HepG2 (cell line): ENCODE measurements around the gene BABAM1. TPM values are rescaled to one million over a fixed set of nuclear protein-coding genes. Genes with fewer than 3 reads are reported as not detected.

Experiments used
- ETV5 ChIP-seq: IDR thresholded peaks from 2 replicates; pipeline ENCODE4 v1.6.1; 2018; ENCODE audit warnings: missing biosample characterization, missing genetic modification reagents, inconsistent platforms, borderline replicate concordance
- HNF4G ChIP-seq, 2 experiments: sonication (generic) in 1 of 2; formaldehyde crosslinking in 1 of 2; IDR thresholded peaks; 2 replicates each; pipeline versions ENCODE4 v1.4.0 to v1.6.1; 2011 to 2020; ENCODE audit warnings: borderline replicate concordance in 2 of 2, low read depth in 2 of 2, mild to moderate bottlenecking in 2 of 2, low read length in 1 of 2, missing genetic modification reagents in 1 of 2, moderate library complexity in 1 of 2
- MAFG ChIP-seq: sonication (generic); formaldehyde crosslinking; IDR thresholded peaks from 2 replicates; pipeline ENCODE4 v1.5.1; 2020; ENCODE audit warnings: mild to moderate bottlenecking, missing genetic modification reagents
- MAFK ChIP-seq, 2 experiments: IDR thresholded peaks in 1 of 2; conservative IDR thresholded peaks in 1 of 2; 2 replicates each; pipeline ENCODE4 v1.6.1; 2011; ENCODE audit warnings: improper control_type of control experiment in 2 of 2, low read length in 2 of 2
- MXD4 ChIP-seq: IDR thresholded peaks from 2 replicates; pipeline ENCODE4 v1.6.1; 2016; ENCODE audit warnings: mild to moderate bottlenecking, missing biosample characterization, missing genetic modification reagents
- NR2F1 ChIP-seq, 2 experiments: fragments of 450-650 bp in 1 of 2; formaldehyde crosslinking in 1 of 2; IDR thresholded peaks; 2 replicates each; pipeline versions ENCODE4 v1.5.0 to v1.6.1; 2016 to 2020; ENCODE audit warnings: mild to moderate bottlenecking in 1 of 2, missing compliant biosample characterization in 1 of 2, missing genetic modification reagents in 1 of 2, moderate library complexity in 1 of 2
- ONECUT2 ChIP-seq: sonication (generic); formaldehyde crosslinking; IDR thresholded peaks from 2 replicates; pipeline ENCODE4 v1.4.0; 2020; ENCODE audit warnings: missing genetic modification reagents
- PLRG1 ChIP-seq: fragments of 450-650 bp; conservative IDR thresholded peaks from 2 replicates; pipeline ENCODE4 v1.6.1; 2016
- PRPF4 ChIP-seq: fragments of 200-400 bp; formaldehyde crosslinking; IDR thresholded peaks from 2 replicates; pipeline ENCODE4 v1.6.1; 2016; ENCODE audit warnings: low read length, low read depth; ENCODE audit not compliant: poor library complexity, severe bottlenecking
- STAG1 ChIP-seq: sonication (generic); formaldehyde crosslinking; IDR thresholded peaks from 2 replicates; pipeline ENCODE4 v1.4.0; 2020; ENCODE audit warnings: missing genetic modification reagents
- ZFP1 ChIP-seq: IDR thresholded peaks from 2 replicates; pipeline ENCODE4 v1.6.1; 2016
- ZFP62 ChIP-seq: sonication (generic); formaldehyde crosslinking; IDR thresholded peaks from 2 replicates; pipeline ENCODE4 v1.4.0; 2020; ENCODE audit warnings: missing genetic modification reagents
- ZKSCAN5 ChIP-seq: sonication (generic); formaldehyde crosslinking; IDR thresholded peaks from 2 replicates; pipeline ENCODE4 v1.5.1; 2020; ENCODE audit warnings: mild to moderate bottlenecking, missing genetic modification reagents
- ZNF207 ChIP-seq: fragments of 450-650 bp; IDR thresholded peaks from 2 replicates; pipeline ENCODE4 v1.6.1; 2016; ENCODE audit warnings: antibody characterized with exemption, borderline replicate concordance
- ZNF24 ChIP-seq: fragments of 450-650 bp; IDR thresholded peaks from 2 replicates; pipeline ENCODE4 v1.6.1; 2017; ENCODE audit warnings: antibody characterized with exemption, mild to moderate bottlenecking
- ZNF570 ChIP-seq: sonication (generic); formaldehyde crosslinking; IDR thresholded peaks from 2 replicates; pipeline ENCODE4 v1.4.0; 2020; ENCODE audit warnings: mild to moderate bottlenecking, missing genetic modification reagents, borderline replicate concordance
- ZNF672 ChIP-seq: sonication (generic); formaldehyde crosslinking; IDR thresholded peaks from 2 replicates; pipeline ENCODE4 v1.8.1; 2022; ENCODE audit warnings: missing genetic modification reagents
- ZNF703 ChIP-seq: sonication (generic); formaldehyde crosslinking; IDR thresholded peaks from 2 replicates; pipeline ENCODE4 v1.5.1; 2020; ENCODE audit warnings: missing genetic modification reagents, mild to moderate bottlenecking, moderate library complexity, borderline replicate concordance
- ZNF841 ChIP-seq: sonication (generic); formaldehyde crosslinking; IDR thresholded peaks from 2 replicates; pipeline ENCODE4 v1.8.1; 2023; ENCODE audit warnings: missing genetic modification reagents, borderline replicate concordance
- polyA plus RNA-seq, 8 experiments: library from polyadenylated mRNA; depleted of rRNA in 3 of 8; stranded (reverse) in 7 of 8; unstranded in 1 of 8; fragments of >200 nt; fragmentation: Illumina TruSeq in 4 of 8; extraction: Trizol in 4 of 8; gene quantifications; 2 replicates each; pipeline versions ENCODE4 v1.2.1 to v1.2.3, GENCODE V29; 2011 to 2016; ENCODE audit warnings: low read depth in 4 of 8, missing spikeins in 1 of 8, mixed read lengths in 1 of 8; ENCODE audit not compliant: insufficient read depth in 1 of 8
- total RNA-seq, 5 experiments: library from RNA; depleted of rRNA; stranded (reverse); fragments of >200 nt; fragmentation: Illumina TruSeq; extraction: Trizol; gene quantifications; 2 replicates each; pipeline ENCODE4 v1.2.3, GENCODE V29; 2016; ENCODE audit warnings: low read depth in 1 of 5
- TF ChIP-seq, protein P1 (sequence below): sonication (generic); formaldehyde crosslinking; conservative IDR thresholded peaks from 2 replicates; pipeline ENCODE4 v1.4.0; 2020; ENCODE audit warnings: missing genetic modification reagents
- TF ChIP-seq, protein P2 (sequence below): sonication (generic); formaldehyde crosslinking; IDR thresholded peaks from 2 replicates; pipeline ENCODE4 v1.4.0; 2020; ENCODE audit warnings: missing genetic modification reagents
- TF ChIP-seq, protein P3 (sequence below): sonication (generic); formaldehyde crosslinking; IDR thresholded peaks from 2 replicates; pipeline ENCODE4 v1.8.1; 2023; ENCODE audit warnings: mild to moderate bottlenecking, inconsistent platforms, moderate library complexity, missing genetic modification reagents, borderline replicate concordance
- TF ChIP-seq, protein P4 (sequence below): IDR thresholded peaks from 2 replicates; pipeline ENCODE4 v1.6.1; 2016; ENCODE audit warnings: low read depth

The BABAM1 gene
- total and polyA plus RNA-seq, 2 of the 13 experiments (the other 11 are each of a cell fraction or from before 2014, with no cell fraction given): 70.0 to 82.0 TPM

DNA sequence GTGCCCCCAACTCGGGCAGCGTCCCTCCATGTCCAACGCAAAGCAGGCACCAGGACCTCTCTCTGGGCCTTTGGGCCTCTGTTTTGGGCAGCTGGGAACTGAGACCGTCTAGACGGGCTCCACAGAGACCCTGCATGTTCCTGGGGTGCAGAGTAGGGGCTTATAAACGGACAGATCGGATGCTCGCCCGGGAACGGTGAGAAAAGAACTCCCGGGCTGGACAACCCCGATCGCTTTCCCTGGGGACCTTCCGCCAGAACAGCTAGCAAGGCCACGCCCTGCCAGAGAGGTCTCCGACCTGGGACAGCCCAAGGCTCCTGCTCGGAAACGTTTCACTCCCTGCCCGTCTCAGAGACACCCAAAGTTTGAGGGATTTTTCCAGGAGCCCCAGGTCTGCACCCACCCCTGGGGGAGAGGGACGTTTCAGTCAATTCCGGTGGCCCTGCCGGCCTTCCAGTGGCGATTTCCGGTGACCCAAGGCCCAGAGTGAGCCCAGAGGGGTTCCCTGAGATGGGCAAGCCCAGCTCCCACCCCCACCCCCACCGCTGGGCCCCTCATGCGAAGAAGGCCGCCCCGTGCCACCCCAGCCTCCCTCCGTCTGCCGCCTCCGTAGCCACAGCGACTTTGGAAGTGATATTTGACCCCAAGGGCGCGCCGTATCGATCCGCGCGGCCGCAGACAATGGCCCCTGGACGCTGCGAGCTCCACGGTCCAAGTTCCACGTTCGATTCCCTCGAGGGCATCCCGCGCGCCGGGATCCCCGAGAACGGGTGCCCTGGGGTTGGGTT is 23.2 kb upstream of the BABAM1 start (continued):
- TF ChIP-seq NR2F1 (CRISPR knock-in tag; IDR thresholded peaks at IDR 0.05): peak; percentile 93 to 95
- TF ChIP-seq MXD4: 0 out of 2 replicates have a peak, but pooled peaks have one; percentile 27
- TF ChIP-seq ZNF841 (CRISPR knock-in tag): no peak
- TF ChIP-seq, protein P1, sequence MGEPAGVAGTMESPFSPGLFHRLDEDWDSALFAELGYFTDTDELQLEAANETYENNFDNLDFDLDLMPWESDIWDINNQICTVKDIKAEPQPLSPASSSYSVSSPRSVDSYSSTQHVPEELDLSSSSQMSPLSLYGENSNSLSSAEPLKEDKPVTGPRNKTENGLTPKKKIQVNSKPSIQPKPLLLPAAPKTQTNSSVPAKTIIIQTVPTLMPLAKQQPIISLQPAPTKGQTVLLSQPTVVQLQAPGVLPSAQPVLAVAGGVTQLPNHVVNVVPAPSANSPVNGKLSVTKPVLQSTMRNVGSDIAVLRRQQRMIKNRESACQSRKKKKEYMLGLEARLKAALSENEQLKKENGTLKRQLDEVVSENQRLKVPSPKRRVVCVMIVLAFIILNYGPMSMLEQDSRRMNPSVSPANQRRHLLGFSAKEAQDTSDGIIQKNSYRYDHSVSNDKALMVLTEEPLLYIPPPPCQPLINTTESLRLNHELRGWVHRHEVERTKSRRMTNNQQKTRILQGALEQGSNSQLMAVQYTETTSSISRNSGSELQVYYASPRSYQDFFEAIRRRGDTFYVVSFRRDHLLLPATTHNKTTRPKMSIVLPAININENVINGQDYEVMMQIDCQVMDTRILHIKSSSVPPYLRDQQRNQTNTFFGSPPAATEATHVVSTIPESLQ (CRISPR knock-in tag): no peak
- TF ChIP-seq STAG1 (CRISPR knock-in tag): no peak
- TF ChIP-seq ETV5 (CRISPR knock-in tag): peak; percentile 66; the same call in 1 of the 2 replicates
- no peak for TF ChIP-seq ZFP62 (CRISPR knock-in tag)
- TF ChIP-seq MAFK (conservative IDR thresholded peaks at IDR 0.05 in 1 of 2, IDR thresholded peaks at IDR 0.05 in 1 of 2; ENCODE audit: low read length in 2 of 2): no peak
- TF ChIP-seq, protein P2, sequence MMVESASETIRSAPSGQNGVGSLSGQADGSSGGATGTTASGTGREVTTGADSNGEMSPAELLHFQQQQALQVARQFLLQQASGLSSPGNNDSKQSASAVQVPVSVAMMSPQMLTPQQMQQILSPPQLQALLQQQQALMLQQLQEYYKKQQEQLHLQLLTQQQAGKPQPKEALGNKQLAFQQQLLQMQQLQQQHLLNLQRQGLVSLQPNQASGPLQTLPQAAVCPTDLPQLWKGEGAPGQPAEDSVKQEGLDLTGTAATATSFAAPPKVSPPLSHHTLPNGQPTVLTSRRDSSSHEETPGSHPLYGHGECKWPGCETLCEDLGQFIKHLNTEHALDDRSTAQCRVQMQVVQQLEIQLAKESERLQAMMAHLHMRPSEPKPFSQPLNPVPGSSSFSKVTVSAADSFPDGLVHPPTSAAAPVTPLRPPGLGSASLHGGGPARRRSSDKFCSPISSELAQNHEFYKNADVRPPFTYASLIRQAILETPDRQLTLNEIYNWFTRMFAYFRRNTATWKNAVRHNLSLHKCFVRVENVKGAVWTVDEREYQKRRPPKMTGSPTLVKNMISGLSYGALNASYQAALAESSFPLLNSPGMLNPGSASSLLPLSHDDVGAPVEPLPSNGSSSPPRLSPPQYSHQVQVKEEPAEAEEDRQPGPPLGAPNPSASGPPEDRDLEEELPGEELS (CRISPR knock-in tag): peak; percentile 69
- peak; percentile 96 for TF ChIP-seq HNF4G (IDR thresholded peaks at IDR 0.05; ENCODE audit: borderline replicate concordance, low read depth, low read length)
- peak; percentile 84 for TF ChIP-seq HNF4G (CRISPR knock-in tag; IDR thresholded peaks at IDR 0.05; ENCODE audit: borderline replicate concordance, low read depth)
- TF ChIP-seq ZNF570 (CRISPR knock-in tag): no peak
- peak; percentile 99 for TF ChIP-seq ONECUT2 (CRISPR knock-in tag)
- TF ChIP-seq, protein P3, sequence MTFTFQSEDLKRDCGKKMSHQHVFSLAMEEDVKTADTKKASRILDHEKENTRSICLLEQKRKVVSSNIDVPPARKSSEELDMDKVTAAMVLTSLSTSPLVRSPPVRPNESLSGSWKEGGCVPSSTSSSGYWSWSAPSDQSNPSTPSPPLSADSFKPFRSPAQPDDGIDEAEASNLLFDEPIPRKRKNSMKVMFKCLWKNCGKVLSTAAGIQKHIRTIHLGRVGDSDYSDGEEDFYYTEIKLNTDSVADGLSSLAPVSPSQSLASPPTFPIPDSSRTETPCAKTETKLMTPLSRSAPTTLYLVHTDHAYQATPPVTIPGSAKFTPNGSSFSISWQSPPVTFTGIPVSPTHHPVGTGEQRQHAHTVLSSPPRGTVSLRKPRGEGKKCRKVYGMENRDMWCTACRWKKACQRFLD (CRISPR knock-in tag): no peak
- TF ChIP-seq ZNF703 (CRISPR knock-in tag): no peak
- no peak for TF ChIP-seq ZNF24
- TF ChIP-seq PLRG1: no peak
- TF ChIP-seq MAFG (CRISPR knock-in tag): no peak
- no peak for TF ChIP-seq ZNF207
- TF ChIP-seq ZFP1 (CRISPR knock-in tag): no peak
- TF ChIP-seq, protein P4, sequence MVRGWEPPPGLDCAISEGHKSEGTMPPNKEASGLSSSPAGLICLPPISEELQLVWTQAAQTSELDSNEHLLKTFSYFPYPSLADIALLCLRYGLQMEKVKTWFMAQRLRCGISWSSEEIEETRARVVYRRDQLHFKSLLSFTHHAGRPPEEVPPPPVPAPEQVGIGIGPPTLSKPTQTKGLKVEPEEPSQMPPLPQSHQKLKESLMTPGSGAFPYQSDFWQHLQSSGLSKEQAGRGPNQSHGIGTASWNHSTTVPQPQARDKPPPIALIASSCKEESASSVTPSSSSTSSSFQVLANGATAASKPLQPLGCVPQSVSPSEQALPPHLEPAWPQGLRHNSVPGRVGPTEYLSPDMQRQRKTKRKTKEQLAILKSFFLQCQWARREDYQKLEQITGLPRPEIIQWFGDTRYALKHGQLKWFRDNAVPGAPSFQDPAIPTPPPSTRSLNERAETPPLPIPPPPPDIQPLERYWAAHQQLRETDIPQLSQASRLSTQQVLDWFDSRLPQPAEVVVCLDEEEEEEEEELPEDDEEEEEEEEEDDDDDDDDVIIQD (CRISPR knock-in tag): no peak
- peak; percentile 89; the same call in 1 of the 2 replicates for TF ChIP-seq ZKSCAN5 (CRISPR knock-in tag)
- TF ChIP-seq PRPF4: no peak
- no peak for TF ChIP-seq ZNF672 (CRISPR knock-in tag)
